Endodermal cell (in vitro differentiated cells): ENCODE measurements around the gene SERPINA3. TPM values are rescaled to one million over a fixed set of nuclear protein-coding genes. Genes with fewer than 3 reads are reported as not detected.
"Not testable (repeated sequence)": the region's sequence is repeated elsewhere in the genome, so short reads cannot be mapped to it uniquely, and the experiment has no call there.

Source experiments
- DNase-seq: peaks from one replicate; pipeline ENCODE4 v3.0.0-alpha.2; 2017
- H3K27ac ChIP-seq: 2 replicates; pipeline ENCODE4 v1.5.1; 2013; ENCODE audit warnings: mild to moderate bottlenecking, low read depth, low read length, moderate library complexity
- H3K27me3 ChIP-seq: 2 replicates; pipeline ENCODE4 v1.6.1; 2013; ENCODE audit warnings: mild to moderate bottlenecking, low read length, moderate library complexity; ENCODE audit not compliant: insufficient read depth, control insufficient read depth, poor library complexity, severe bottlenecking
- H3K36me3 ChIP-seq: 2 replicates; pipeline ENCODE4 v1.7.0; 2013; ENCODE audit warnings: mild to moderate bottlenecking, low read length, moderate library complexity; ENCODE audit not compliant: control insufficient read depth, insufficient read depth
- H3K4me1 ChIP-seq: one replicate; pipeline ENCODE4 v1.7.0; 2013; ENCODE audit warnings: low read length; ENCODE audit not compliant: control insufficient read depth, insufficient read depth
- H3K4me3 ChIP-seq: 2 replicates; pipeline ENCODE4 v1.5.1; 2013; ENCODE audit warnings: mild to moderate bottlenecking, low read length, moderate library complexity
- H3K9ac ChIP-seq: 2 replicates; pipeline ENCODE4 v1.6.1; 2013; ENCODE audit warnings: mild to moderate bottlenecking, low read length, moderate library complexity; ENCODE audit not compliant: poor library complexity, severe bottlenecking; ENCODE audit errors: extremely low read depth
- H3K9me3 ChIP-seq: 2 replicates; pipeline ENCODE4 v1.6.1; 2013; ENCODE audit warnings: mild to moderate bottlenecking, low read length, moderate library complexity; ENCODE audit not compliant: control insufficient read depth
- H3K27ac Mint-ChIP-seq: 2 replicates; pipeline ENCODE4 v1.8.0; 2020; ENCODE audit warnings: mixed read lengths
- H3K27me3 Mint-ChIP-seq: 2 replicates; pipeline ENCODE4 v1.8.0; 2021; ENCODE audit warnings: mild to moderate bottlenecking, mixed read lengths; ENCODE audit not compliant: insufficient read depth
- H3K36me3 Mint-ChIP-seq: 2 replicates; pipeline ENCODE4 v1.8.0; 2020; ENCODE audit warnings: low read depth, mixed read lengths
- H3K4me1 Mint-ChIP-seq: 2 replicates; pipeline ENCODE4 v1.8.0; 2020; ENCODE audit warnings: mixed read lengths
- H3K4me3 Mint-ChIP-seq: 2 replicates; pipeline ENCODE4 v1.8.0; 2020; ENCODE audit warnings: mild to moderate bottlenecking, moderate library complexity, mixed read lengths
- H3K9me3 Mint-ChIP-seq: 2 replicates; pipeline ENCODE4 v1.8.0; 2020; ENCODE audit warnings: mild to moderate bottlenecking, mixed read lengths
- WGBS, 2 experiments: methylation state at CpG; one replicate each; pipeline versions ENCODE4 v1.1.5 to v1.1.7; 2013; ENCODE audit warnings: missing lambda C conversion rate in 2 of 2, mixed read lengths in 1 of 2; ENCODE audit not compliant: insufficient coverage in 1 of 2, insufficient read length in 1 of 2; 5-methylcytosine and 5-hydroxymethylcytosine counted together
- total RNA-seq, 2 donors: library from RNA; stranded (reverse); fragmentation: NEBNext Ultra II Directional in 1 of 2; extraction: Animal tissue kit (Norgen Biotek cat#: 25700) in 1 of 2; gene quantifications; 2 replicates in 1 of 2; 3 replicates in 1 of 2; pipeline ENCODE4 v1.2.1, GENCODE V29; 2021
- TF ChIP-seq, protein P1 (sequence below): fragments of 200-600 bp; sonication (generic); conservative IDR thresholded peaks from 2 replicates; pipeline ENCODE4 v1.5.0; 2021; ENCODE audit warnings: antibody characterized with exemption, mild to moderate bottlenecking

Gene SERPINA3
- total RNA-seq, 2 donors from 2014 or later: 0.27 TPM; not detected in 1

DNA sequence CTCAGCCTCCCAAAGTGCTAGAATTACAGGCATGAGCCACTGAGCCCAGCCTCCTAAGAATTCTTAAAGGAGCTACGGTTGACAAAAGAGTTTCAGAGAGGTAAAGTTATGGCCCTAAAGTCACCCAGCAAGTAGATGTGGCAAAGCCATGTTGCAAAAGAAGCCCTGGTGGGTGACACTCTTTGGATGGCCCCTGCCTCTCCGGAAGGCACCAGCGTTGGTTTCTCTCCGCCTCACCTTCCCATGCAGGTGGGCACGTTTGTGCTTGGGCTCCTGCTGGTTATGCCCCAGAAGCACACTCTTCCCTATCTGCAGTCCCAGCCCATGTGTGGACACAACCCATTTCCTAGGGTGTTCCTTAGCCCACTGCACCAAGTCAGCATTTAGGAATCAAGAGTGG, 9.5 kb upstream of the SERPINA3 start:
- Histone ChIP-seq H3K9ac (no peak overlapping the region), H3K36me3 (no peaks in the 10 kb centered on the region), H3K4me3 (no peak overlapping the region), H3K9me3 (no peaks in the 10 kb centered on the region), H3K27me3 (no peaks in the 10 kb centered on the region), H3K27ac (no peak overlapping the region), H3K4me1 (peaks cover 12% of the 10 kb centered on the region)
- 82 to 88% methylated on average over 5 of the region's 5 CpGs for WGBS, 2 experiments
- peaks cover 6% of the 10 kb centered on the region for H3K27me3 Mint-ChIP-seq
- H3K4me1 Mint-ChIP-seq: peaks cover 26% of the 10 kb centered on the region
- H3K9me3 Mint-ChIP-seq: no peaks in the 10 kb centered on the region
- TF ChIP-seq, protein P1, sequence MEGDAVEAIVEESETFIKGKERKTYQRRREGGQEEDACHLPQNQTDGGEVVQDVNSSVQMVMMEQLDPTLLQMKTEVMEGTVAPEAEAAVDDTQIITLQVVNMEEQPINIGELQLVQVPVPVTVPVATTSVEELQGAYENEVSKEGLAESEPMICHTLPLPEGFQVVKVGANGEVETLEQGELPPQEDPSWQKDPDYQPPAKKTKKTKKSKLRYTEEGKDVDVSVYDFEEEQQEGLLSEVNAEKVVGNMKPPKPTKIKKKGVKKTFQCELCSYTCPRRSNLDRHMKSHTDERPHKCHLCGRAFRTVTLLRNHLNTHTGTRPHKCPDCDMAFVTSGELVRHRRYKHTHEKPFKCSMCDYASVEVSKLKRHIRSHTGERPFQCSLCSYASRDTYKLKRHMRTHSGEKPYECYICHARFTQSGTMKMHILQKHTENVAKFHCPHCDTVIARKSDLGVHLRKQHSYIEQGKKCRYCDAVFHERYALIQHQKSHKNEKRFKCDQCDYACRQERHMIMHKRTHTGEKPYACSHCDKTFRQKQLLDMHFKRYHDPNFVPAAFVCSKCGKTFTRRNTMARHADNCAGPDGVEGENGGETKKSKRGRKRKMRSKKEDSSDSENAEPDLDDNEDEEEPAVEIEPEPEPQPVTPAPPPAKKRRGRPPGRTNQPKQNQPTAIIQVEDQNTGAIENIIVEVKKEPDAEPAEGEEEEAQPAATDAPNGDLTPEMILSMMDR: no peak
- no peaks in the 10 kb centered on the region for H3K36me3 Mint-ChIP-seq
- H3K27ac Mint-ChIP-seq: no peak overlapping the region
- H3K4me3 Mint-ChIP-seq: no peak overlapping the region
- DNase-seq: no peak

DNA sequence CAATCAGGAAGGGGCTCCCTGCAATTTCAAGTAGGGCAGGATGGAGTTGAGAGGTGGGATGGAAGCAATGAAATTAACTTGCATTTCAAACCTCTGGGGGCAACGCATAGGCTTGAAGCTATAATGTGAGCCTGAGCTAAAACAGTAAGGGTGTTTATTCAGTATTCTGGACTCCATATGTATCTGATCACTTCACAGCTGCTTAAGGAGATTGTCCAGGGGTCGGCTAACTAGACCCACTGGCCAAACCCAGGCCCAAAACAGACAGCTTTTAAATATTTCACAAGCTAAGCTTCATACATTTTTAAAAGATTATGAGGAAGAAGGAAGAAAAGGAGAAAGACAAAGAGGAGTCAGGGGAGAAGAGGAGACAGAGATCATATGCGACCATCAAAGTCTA, 6.8 kb upstream of the SERPINA3 start:
- peaks cover 2% of the 10 kb centered on the region for H3K4me1 ChIP-seq
- no peak overlapping the region for H3K9ac ChIP-seq
- H3K27me3 ChIP-seq: no peaks in the 10 kb centered on the region
- no peaks in the 10 kb centered on the region for H3K9me3 ChIP-seq
- Mint-ChIP-seq H3K4me1 (peaks cover 13% of the 10 kb centered on the region), H3K4me3 (no peak overlapping the region), H3K36me3 (no peaks in the 10 kb centered on the region), H3K27me3 (peaks cover 8% of the 10 kb centered on the region), H3K9me3 (peaks cover 3% of the 10 kb centered on the region), H3K27ac (no peak overlapping the region)
- WGBS, 2 experiments: 86 to 96% methylated on average over 2 to 3 of the region's 3 CpGs
- no peaks in the 10 kb centered on the region for H3K36me3 ChIP-seq
- TF ChIP-seq, protein P1: no peak
- H3K27ac ChIP-seq: no peak overlapping the region
- no peak for DNase-seq
- no peak overlapping the region for H3K4me3 ChIP-seq

DNA sequence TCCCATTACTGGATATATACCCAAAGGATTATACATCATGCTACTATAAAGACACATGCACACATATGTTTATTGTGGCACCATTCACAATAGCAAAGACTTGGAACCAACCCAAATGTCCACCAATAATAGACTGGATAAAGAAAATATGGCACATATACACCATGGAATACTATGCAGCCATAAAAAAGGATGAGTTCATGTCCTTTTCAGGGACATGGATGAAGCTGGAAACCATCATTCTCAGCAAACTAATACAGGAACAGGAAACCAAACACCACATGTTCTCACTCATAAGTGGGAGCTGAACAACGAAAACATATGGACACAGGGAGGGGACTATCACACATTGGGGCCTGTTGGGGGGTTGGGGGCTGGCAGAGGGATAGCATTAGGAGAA, 3.2 kb upstream of the SERPINA3 start:
- not testable (repeated sequence) for H3K27ac Mint-ChIP-seq, H3K4me1 Mint-ChIP-seq, H3K9me3 ChIP-seq, H3K4me1 ChIP-seq, H3K4me3 Mint-ChIP-seq, H3K36me3 ChIP-seq, H3K27me3 ChIP-seq, H3K9ac ChIP-seq, H3K27ac ChIP-seq, H3K9me3 Mint-ChIP-seq, H3K27me3 Mint-ChIP-seq, DNase-seq, H3K36me3 Mint-ChIP-seq, H3K4me3 ChIP-seq
- WGBS, 2 experiments: 92% methylated on average over 1 of the region's 1 CpG; no CpG with 5 or more reads in 1 of the 2 experiments

DNA sequence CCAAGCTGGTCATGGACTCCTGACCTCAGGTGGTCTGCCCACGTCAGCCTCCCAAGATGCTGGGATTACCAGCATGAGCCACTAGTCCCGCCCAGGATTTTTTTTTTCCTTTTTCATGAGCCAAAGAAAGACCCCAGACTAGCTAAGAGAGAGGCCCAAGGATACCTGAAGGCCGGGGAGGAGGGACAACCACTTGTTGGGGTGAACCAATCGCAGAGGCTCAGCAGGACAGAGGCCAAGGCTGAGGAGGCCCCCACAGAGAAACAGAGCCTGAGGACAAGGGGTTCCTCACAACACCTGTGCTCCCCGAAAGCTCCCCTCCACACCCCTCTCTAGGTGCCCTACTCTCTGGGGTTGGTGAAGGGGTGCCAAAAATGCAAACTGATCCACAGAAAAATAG, 1.0 kb upstream of the SERPINA3 start:
- no peaks in the 10 kb centered on the region for H3K36me3 Mint-ChIP-seq
- H3K4me1 ChIP-seq: no peaks in the 10 kb centered on the region
- WGBS, 2 experiments: 94 to 95% methylated on average over 3 to 5 of the region's 5 CpGs

More for the DNA sequence above, 1.0 kb upstream of the SERPINA3 start:
- Histone ChIP-seq H3K27ac (no peak overlapping the region), H3K9me3 (no peaks in the 10 kb centered on the region), H3K4me3 (no peak overlapping the region), H3K27me3 (no peaks in the 10 kb centered on the region), H3K36me3 (no peaks in the 10 kb centered on the region), H3K9ac (no peak overlapping the region)
- Mint-ChIP-seq H3K4me3 (no peak overlapping the region), H3K4me1 (peaks cover 6% of the 10 kb centered on the region), H3K27ac (no peak overlapping the region), H3K27me3 (peaks cover 8% of the 10 kb centered on the region), H3K9me3 (peaks cover 3% of the 10 kb centered on the region)
- TF ChIP-seq, protein P1: no peak
- DNase-seq: no peak
